NB4 (cell line): Measurements from ENCODE around the gene ADTRP.

Source experiments
- MYC ChIP-seq: IDR thresholded peaks from 2 replicates; pipeline ENCODE4 v1.6.1; 2011; ENCODE audit warnings: low read depth, low read length
- TF ChIP-seq, protein P1 (sequence below): IDR thresholded peaks from one replicate; pipeline ENCODE4 v1.5.1; 2012; ENCODE audit warnings: low read depth, low read length

DNA sequence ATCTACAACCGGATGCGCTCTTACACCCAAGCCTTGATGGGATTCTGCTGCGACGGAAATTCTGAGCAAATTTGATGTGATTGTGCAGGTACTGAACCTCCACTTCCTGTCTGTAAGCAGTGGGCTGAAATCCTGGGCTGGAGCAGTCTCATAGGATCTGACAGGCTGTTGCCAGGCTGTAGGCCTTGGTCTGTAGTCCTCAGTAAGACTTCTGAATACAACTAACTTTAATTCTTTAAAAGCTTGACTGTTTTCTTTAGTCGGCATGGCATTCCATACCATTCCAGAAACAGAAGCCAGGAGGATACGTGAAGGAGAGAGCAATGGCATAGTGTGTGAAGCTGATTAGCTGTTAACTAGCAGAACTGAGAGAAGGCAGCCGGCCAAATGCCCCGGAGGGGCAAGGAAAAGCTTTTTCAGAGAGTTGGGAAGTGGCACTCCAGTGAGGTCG lies 68.3 kb downstream of the ADTRP start:
- TF ChIP-seq, protein P1, sequence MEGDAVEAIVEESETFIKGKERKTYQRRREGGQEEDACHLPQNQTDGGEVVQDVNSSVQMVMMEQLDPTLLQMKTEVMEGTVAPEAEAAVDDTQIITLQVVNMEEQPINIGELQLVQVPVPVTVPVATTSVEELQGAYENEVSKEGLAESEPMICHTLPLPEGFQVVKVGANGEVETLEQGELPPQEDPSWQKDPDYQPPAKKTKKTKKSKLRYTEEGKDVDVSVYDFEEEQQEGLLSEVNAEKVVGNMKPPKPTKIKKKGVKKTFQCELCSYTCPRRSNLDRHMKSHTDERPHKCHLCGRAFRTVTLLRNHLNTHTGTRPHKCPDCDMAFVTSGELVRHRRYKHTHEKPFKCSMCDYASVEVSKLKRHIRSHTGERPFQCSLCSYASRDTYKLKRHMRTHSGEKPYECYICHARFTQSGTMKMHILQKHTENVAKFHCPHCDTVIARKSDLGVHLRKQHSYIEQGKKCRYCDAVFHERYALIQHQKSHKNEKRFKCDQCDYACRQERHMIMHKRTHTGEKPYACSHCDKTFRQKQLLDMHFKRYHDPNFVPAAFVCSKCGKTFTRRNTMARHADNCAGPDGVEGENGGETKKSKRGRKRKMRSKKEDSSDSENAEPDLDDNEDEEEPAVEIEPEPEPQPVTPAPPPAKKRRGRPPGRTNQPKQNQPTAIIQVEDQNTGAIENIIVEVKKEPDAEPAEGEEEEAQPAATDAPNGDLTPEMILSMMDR, result no peak
- no peak for TF ChIP-seq MYC
